ENCODE data around the gene CIAO3. TPM values are rescaled to one million over a fixed set of nuclear protein-coding genes. Genes with fewer than 3 reads are reported as not detected.

CIAO3 gene
- total RNA-seq, 2 donors from 2014 or later: 41.4 to 43.3 TPM

DNA sequence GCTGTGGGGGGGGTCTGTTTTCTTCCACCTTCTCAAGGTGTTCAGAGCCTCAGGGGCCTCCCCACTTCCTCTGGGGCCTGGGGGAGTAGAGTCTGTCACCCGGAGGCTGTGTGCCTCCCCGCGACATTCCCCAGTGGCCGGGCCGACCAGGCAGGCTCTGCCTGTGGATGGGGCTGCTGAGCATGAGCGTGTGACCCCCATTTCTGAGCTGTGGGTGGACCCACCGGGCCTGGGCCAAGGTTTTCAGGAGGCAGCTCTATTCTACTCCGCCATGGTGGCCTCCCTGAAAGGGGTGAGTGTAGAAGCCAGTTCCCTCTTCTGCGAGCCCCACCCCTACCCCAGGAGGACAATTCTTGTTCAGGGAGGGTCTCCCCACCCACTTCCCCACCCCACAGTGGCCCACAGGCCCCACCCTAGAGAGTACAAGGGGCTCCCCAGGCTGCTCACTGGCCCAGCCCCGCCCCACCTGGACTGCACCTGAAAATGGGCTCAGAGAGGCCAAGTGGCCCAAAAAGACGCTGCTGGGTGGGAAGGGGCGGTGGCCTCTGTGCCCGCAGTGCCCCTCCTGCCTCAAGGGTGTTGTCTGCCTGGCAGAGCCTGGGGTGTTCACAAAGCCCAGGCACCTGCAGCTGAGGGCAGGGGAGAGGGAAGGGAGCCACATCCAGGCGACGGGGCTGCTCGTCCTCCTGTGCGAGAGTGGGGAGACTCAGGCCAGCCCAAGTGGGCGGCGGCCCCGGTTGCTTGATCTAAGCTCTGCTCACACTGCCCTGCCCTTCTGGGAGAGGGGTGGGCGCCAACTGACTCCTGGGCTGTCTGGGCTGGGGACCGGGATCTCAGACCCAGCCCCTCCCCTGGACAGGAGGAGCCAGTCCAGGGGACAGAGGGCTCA lies 21.1 kb upstream of the CIAO3 start:
- H3K9me3 ChIP-seq (ENCODE audit: control insufficient read depth, low read length): no peaks in the 10 kb centered on the region
- Mint-ChIP-seq H3K9me3 (no peaks in the 10 kb centered on the region), H3K4me3 (no peak overlapping the region), H3K27me3 (ENCODE audit: insufficient read depth) (no peaks in the 10 kb centered on the region), H3K36me3 (ENCODE audit: low read depth) (no peaks in the 10 kb centered on the region), H3K4me1 (no peaks in the 10 kb centered on the region), H3K27ac (no peak overlapping the region)
- H3K4me1 ChIP-seq (ENCODE audit: control insufficient read depth, insufficient read depth, low read length): no peaks in the 10 kb centered on the region
- no peak overlapping the region for H3K4me3 ChIP-seq (ENCODE audit: low read length)
- 90 to 92% methylated on average over 9 to 22 of the region's 22 CpGs for WGBS, 2 experiments (ENCODE audit: insufficient coverage in 1 of 2, insufficient read length in 1 of 2)
- no peak for DNase-seq
- no peak overlapping the region for H3K9ac ChIP-seq (ENCODE audit: extremely low read depth, low read length, poor library complexity, severe bottlenecking)
- H3K27ac ChIP-seq (ENCODE audit: low read depth, low read length): no peak overlapping the region
- no peaks in the 10 kb centered on the region for H3K36me3 ChIP-seq (ENCODE audit: control insufficient read depth, insufficient read depth, low read length)
- TF ChIP-seq, protein P1, sequence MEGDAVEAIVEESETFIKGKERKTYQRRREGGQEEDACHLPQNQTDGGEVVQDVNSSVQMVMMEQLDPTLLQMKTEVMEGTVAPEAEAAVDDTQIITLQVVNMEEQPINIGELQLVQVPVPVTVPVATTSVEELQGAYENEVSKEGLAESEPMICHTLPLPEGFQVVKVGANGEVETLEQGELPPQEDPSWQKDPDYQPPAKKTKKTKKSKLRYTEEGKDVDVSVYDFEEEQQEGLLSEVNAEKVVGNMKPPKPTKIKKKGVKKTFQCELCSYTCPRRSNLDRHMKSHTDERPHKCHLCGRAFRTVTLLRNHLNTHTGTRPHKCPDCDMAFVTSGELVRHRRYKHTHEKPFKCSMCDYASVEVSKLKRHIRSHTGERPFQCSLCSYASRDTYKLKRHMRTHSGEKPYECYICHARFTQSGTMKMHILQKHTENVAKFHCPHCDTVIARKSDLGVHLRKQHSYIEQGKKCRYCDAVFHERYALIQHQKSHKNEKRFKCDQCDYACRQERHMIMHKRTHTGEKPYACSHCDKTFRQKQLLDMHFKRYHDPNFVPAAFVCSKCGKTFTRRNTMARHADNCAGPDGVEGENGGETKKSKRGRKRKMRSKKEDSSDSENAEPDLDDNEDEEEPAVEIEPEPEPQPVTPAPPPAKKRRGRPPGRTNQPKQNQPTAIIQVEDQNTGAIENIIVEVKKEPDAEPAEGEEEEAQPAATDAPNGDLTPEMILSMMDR (conservative IDR thresholded peaks at IDR 0.05): no peak
- H3K27me3 ChIP-seq (ENCODE audit: control insufficient read depth, insufficient read depth, low read length, poor library complexity, severe bottlenecking): no peaks in the 10 kb centered on the region

DNA sequence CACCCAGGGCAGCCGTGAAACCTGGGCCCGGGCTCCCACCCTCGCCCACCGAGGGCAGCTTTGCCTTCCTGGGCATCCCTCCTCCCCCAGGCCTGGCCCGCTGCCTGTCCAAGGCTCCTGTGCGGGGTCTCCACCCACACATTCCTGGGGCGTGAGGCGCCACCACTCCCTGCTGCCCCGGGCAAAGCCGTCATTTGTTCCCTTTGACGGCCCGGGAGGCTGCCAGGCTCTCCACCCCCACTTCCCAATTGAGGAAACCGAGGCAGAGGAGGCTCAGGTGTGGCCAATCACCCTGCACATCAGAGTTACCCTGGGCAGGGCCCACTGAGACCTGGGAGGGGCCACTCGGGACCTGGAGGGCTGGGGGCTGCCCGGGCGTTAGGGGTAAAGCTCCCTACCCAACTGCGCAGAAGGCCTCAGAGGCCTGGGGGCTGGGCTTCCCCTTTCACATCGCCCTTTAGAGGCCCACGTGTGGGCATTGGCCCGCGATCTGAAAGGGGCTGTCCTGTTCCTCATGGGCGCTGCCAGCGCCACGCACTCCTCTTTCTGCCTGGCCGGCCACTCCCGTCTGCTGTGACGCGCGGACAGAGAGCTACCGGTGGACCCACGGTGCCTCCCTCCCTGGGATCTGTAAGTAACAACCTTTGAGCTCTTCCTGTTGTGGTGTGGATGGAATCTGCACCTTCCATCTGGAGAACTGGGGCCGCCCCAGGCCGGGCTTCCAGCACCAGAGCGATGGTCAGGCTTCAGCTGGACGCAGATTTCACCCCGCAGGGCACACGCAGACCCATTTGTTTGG lies 19.9 kb upstream of the CIAO3 start, which contains the start of gene MSLN:
Gene MSLN (plus strand): TSS at position 190 of the 799 bp plus-strand sequence. CDS start 1,947 bp downstream, outside the sequence.
- no peaks in the 10 kb centered on the region for H3K9me3 ChIP-seq (ENCODE audit: control insufficient read depth, low read length)
- H3K27ac ChIP-seq (ENCODE audit: low read depth, low read length): no peak within 1 kb of the TSS
- Mint-ChIP-seq H3K4me1 (no peaks in the 10 kb centered on the region), H3K27me3 (ENCODE audit: insufficient read depth) (peaks cover 6% of the 10 kb centered on the region), H3K4me3 (no peak within 1 kb of the TSS), H3K27ac (no peak within 1 kb of the TSS), H3K36me3 (ENCODE audit: low read depth) (no peaks in the 10 kb centered on the region), H3K9me3 (peaks cover 5% of the 10 kb centered on the region)
- H3K36me3 ChIP-seq (ENCODE audit: control insufficient read depth, insufficient read depth, low read length): no peaks in the 10 kb centered on the region
- H3K4me3 ChIP-seq (ENCODE audit: low read length): no peak within 1 kb of the TSS
- 89 to 91% methylated on average over 28 to 37 of the region's 37 CpGs for WGBS, 2 experiments (ENCODE audit: insufficient coverage in 1 of 2, insufficient read length in 1 of 2)
- TF ChIP-seq, protein P1 (conservative IDR thresholded peaks at IDR 0.05): no peak
- no peaks in the 10 kb centered on the region for H3K4me1 ChIP-seq (ENCODE audit: control insufficient read depth, insufficient read depth, low read length)
- no peak within 1 kb of the TSS for H3K9ac ChIP-seq (ENCODE audit: extremely low read depth, low read length, poor library complexity, severe bottlenecking)
- no peak for DNase-seq
- no peaks in the 10 kb centered on the region for H3K27me3 ChIP-seq (ENCODE audit: control insufficient read depth, insufficient read depth, low read length, poor library complexity, severe bottlenecking)

DNA sequence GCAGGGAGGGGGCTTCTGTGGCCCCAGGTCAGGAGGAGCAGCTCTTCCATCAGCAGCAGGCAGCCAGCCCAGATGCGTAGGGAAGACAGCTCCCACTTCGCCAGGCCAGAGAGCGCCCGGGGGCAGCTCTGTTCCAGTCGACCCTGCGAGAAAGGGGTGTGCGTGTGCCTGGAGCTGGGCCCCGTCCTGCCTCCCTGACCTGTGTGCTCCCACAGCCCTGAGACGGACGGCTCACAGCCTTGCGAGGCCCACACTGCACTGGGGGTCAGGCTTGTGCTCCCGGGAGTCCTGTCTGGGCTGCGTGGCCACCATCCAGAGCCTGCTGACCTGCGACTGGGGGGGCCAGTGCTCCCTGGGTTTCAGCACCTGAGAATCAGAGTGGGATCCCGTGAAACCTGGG lies 19.3 kb upstream of the CIAO3 start:
- peaks cover 8% of the 10 kb centered on the region for H3K27me3 Mint-ChIP-seq (ENCODE audit: insufficient read depth)
- H3K36me3 ChIP-seq (ENCODE audit: control insufficient read depth, insufficient read depth, low read length): no peaks in the 10 kb centered on the region
- no peak overlapping the region for H3K9ac ChIP-seq (ENCODE audit: extremely low read depth, low read length, poor library complexity, severe bottlenecking)
- no peaks in the 10 kb centered on the region for H3K4me1 ChIP-seq (ENCODE audit: control insufficient read depth, insufficient read depth, low read length)
- H3K36me3 Mint-ChIP-seq (ENCODE audit: low read depth): no peaks in the 10 kb centered on the region
- H3K9me3 Mint-ChIP-seq: peaks cover 5% of the 10 kb centered on the region
- H3K4me3 ChIP-seq (ENCODE audit: low read length): no peak overlapping the region
- H3K27ac ChIP-seq (ENCODE audit: low read depth, low read length): no peak overlapping the region
- H3K4me3 Mint-ChIP-seq: no peak overlapping the region
- H3K27ac Mint-ChIP-seq: no peak overlapping the region
- no peaks in the 10 kb centered on the region for H3K4me1 Mint-ChIP-seq
- no peaks in the 10 kb centered on the region for H3K27me3 ChIP-seq (ENCODE audit: control insufficient read depth, insufficient read depth, low read length, poor library complexity, severe bottlenecking)
- TF ChIP-seq, protein P1 (conservative IDR thresholded peaks at IDR 0.05): no peak
- no peaks in the 10 kb centered on the region for H3K9me3 ChIP-seq (ENCODE audit: control insufficient read depth, low read length)
- 93% methylated on average over 11 to 15 of the region's 15 CpGs for WGBS, 2 experiments (ENCODE audit: insufficient coverage in 1 of 2, insufficient read length in 1 of 2)
- DNase-seq: no peak
